Naive thymus-derived CD8-positive, alpha-beta T cell (primary cell): Measurements from ENCODE around the gene ZNF468. TPM values are rescaled to one million over a fixed set of nuclear protein-coding genes. Genes with fewer than 3 reads are reported as not detected.
"Not testable (repeated sequence)": the region's sequence is repeated elsewhere in the genome, so short reads cannot be mapped to it uniquely, and the experiment has no call there.

Experiments
- ATAC-seq, 2 donors: fragments of 150-1000 bp; cut with Tn5 transposase in 1 of 2; sonication (Bioruptor Pico), chemical (Tn5 transposase) in 1 of 2; 1 replicate in 1 of 2; 2 replicates in 1 of 2; pipeline ENCODE4 v1.10.0; 2021; ENCODE audit warnings: mild to moderate bottlenecking in 2 of 2, moderate library complexity in 2 of 2
- POLR2A ChIA-PET: fragments of 350-600 bp; sonication (Branson Sonifier 250); formaldehyde crosslinking; loops from one replicate; lab custom pipeline; 2021; ENCODE audit warnings: antibody characterized with exemption; lab: Charles Lee
- DNase-seq, 10 donors: peaks; one replicate each; pipeline versions ENCODE4 v3.0.0 to v3.0.0-alpha.2; 2020 to 2022
- H3K27ac Mint-ChIP-seq, 10 donors: one replicate each; pipeline ENCODE4 v1.8.0; 2020 to 2022; ENCODE audit warnings: mild to moderate bottlenecking in 10 of 10, mixed read lengths in 10 of 10, moderate library complexity in 4 of 10, inconsistent platforms in 1 of 10
- H3K27me3 Mint-ChIP-seq, 5 donors: one replicate each; pipeline ENCODE4 v1.8.0; 2021 to 2022; ENCODE audit warnings: mixed read lengths in 5 of 5
- H3K36me3 Mint-ChIP-seq, 3 donors: one replicate each; pipeline ENCODE4 v1.8.0; 2020 to 2022; ENCODE audit warnings: mixed read lengths in 3 of 3, mild to moderate bottlenecking in 2 of 3, inconsistent platforms in 1 of 3
- H3K4me1 Mint-ChIP-seq, 4 donors: one replicate each; pipeline ENCODE4 v1.8.0; 2021 to 2022; ENCODE audit warnings: mixed read lengths in 4 of 4
- H3K4me3 Mint-ChIP-seq, 10 donors: one replicate each; pipeline ENCODE4 v1.8.0; 2020 to 2022; ENCODE audit warnings: mild to moderate bottlenecking in 10 of 10, mixed read lengths in 10 of 10, moderate library complexity in 6 of 10, inconsistent platforms in 1 of 10
- H3K9me3 Mint-ChIP-seq, 9 donors: one replicate each; pipeline ENCODE4 v1.8.0; 2020 to 2022; ENCODE audit warnings: mixed read lengths in 9 of 9, mild to moderate bottlenecking in 3 of 9, inconsistent platforms in 1 of 9, moderate library complexity in 1 of 9
- polyA plus RNA-seq, 3 donors: library from polyadenylated mRNA; unstranded; fragments of 300-500 nt; fragmentation: Illumina TruSeq; gene quantifications; one replicate each; pipeline ENCODE4 v1.2.3, GENCODE V29; 2021
- total RNA-seq, 8 experiments: library from RNA in 2 of 8; stranded (reverse) in 2 of 8; gene quantifications; one replicate each; pipeline ENCODE4 v1.2.3 and lab custom pipeline; 2021 to 2026

Gene ZNF468
- total and polyA plus RNA-seq, 5 experiments from 2014 or later, result 15.2 to 31.2 (median 21.3) TPM

GRCh38 chr19:52821204-52821960, 36.0 kb downstream of the ZNF468 start, which contains the start of gene ZNF28:
TSS of gene ZNF28 (minus strand) at chr19:52821633. CDS start at chr19:52817958, 3,675 bp downstream.
- ATAC-seq, result peak; percentile 99
- peaks cover 0 to 57% (median 18%) of the 10 kb centered on the region in 9 donors for H3K9me3 Mint-ChIP-seq
- H3K27me3 Mint-ChIP-seq, result not testable (repeated sequence)
- H3K4me3 Mint-ChIP-seq, result peak within 1 kb of the TSS; percentile 84 to 96 (median 94)
- peaks cover 12 to 20% (median 19%) of the 10 kb centered on the region in 4 donors for H3K4me1 Mint-ChIP-seq
- POLR2A ChIA-PET, result interaction anchor here (1.0 kb wide), 1 partner anchor 144 kb away, joined by 3 read pairs; no protein-coding TSS in a partner anchor
- H3K36me3 Mint-ChIP-seq, result peaks cover 22 to 48% (median 30%) of the 10 kb centered on the region in 3 donors
- peak; percentile 36 to 84 (median 56) for DNase-seq
- peak within 1 kb of the TSS; percentile 81 to 96 (median 92) for H3K27ac Mint-ChIP-seq

- POLR2A ChIA-PET, H3K27me3 Mint-ChIP-seq: not testable (repeated sequence)
- Mint-ChIP-seq H3K9me3 (peaks cover 0 to 57% (median 19%) of the 10 kb centered on the region in 9 donors), H3K36me3 (peaks cover 22 to 52% (median 37%) of the 10 kb centered on the region in 3 donors), H3K4me3 (peak overlapping the region; percentile 84 to 96 (median 94)), H3K4me1 (peaks cover 12 to 20% (median 19%) of the 10 kb centered on the region in 4 donors), H3K27ac (peak overlapping the region; percentile 77 to 96 (median 90))
- peak in 4 of 10 donors; percentile 3 to 65 (median 12) for DNase-seq
- peak; percentile 24 to 29 for ATAC-seq
These were observed 36.8 kb downstream of the ZNF468 start for GRCh38 chr19:52820472-52821203.

- POLR2A ChIA-PET, result interaction anchor here (0.6 kb wide), 2 partner anchors 10 to 1368 kb away, joined by 3 to 5 read pairs; no protein-coding TSS in a partner anchor
- Mint-ChIP-seq H3K9me3 (peaks cover 0 to 78% (median 14%) of the 10 kb centered on the region in 9 donors), H3K27me3 (no peaks in the 10 kb centered on the region), H3K4me3 (no peak overlapping the region), H3K4me1 (no peaks in the 10 kb centered on the region), H3K27ac (no peak overlapping the region), H3K36me3 (peaks cover 27 to 66% (median 65%) of the 10 kb centered on the region in 3 donors)
- no peak for DNase-seq
- no peak for ATAC-seq
These were observed 47.6 kb downstream of the ZNF468 start for GRCh38 chr19:52809801-52810200.

GRCh38 chr19:52799950-52800640, 57.3 kb downstream of the ZNF468 start:
- peaks cover 53 to 86% (median 58%) of the 10 kb centered on the region in 3 donors for H3K36me3 Mint-ChIP-seq
- H3K4me3 Mint-ChIP-seq, H3K27me3 Mint-ChIP-seq: not testable (repeated sequence)

GRCh38 chr19:52789440-52789839, 68.0 kb downstream of the ZNF468 start:
- DNase-seq (no peak), ATAC-seq (no peak)
- Mint-ChIP-seq H3K4me1 (peaks cover 18 to 32% (median 25%) of the 10 kb centered on the region in 4 donors), H3K4me3 (peak overlapping the region in 5 of 10 donors; percentile 14 to 76 (median 56)), H3K9me3 (peaks cover 0 to 70% (median 24%) of the 10 kb centered on the region in 9 donors), H3K27me3 (no peaks in the 10 kb centered on the region), H3K27ac (no peak overlapping the region), H3K36me3 (peaks cover 12 to 30% (median 17%) of the 10 kb centered on the region in 3 donors)
- POLR2A ChIA-PET, result no interaction called here

More at GRCh38 chr19:52799950-52800640, 57.3 kb downstream of the ZNF468 start:
- H3K27ac Mint-ChIP-seq, H3K4me1 Mint-ChIP-seq, ATAC-seq, DNase-seq, POLR2A ChIA-PET: not testable (repeated sequence)
- H3K9me3 Mint-ChIP-seq, result peaks cover 10 to 97% (median 52%) of the 10 kb centered on the region in 9 donors

Other genes starting within 250 kb of the ZNF468 start
- gene ZNF83, start 219.3 kb downstream of the ZNF468 start, total RNA-seq, result 100 to 1,000 TPM; 112 to 113 TPM
- 10 to 100 TPM; 10.9 to 18.3 (median 13.8) TPM for gene ZNF83, start 219.3 kb downstream of the ZNF468 start, polyA plus RNA-seq
- gene ZNF611, start 122.6 kb downstream of the ZNF468 start, total RNA-seq, result 10 to 100 TPM; 47.9 to 54.8 TPM
- 10 to 100 TPM; 20.9 to 34.8 (median 34.0) TPM for gene ZNF611, start 122.6 kb downstream of the ZNF468 start, polyA plus RNA-seq
- gene ZNF600, start 70.8 kb downstream of the ZNF468 start, total RNA-seq, result 10 to 100 TPM; 64.6 to 65.1 TPM
- gene ZNF600, start 70.8 kb downstream of the ZNF468 start, polyA plus RNA-seq, result 10 to 100 TPM in 2 of 3 donors, 1 to 10 TPM in 1; 4.6 to 12.7 (median 10.2) TPM
- gene ZNF28, start 36.0 kb downstream of the ZNF468 start, total RNA-seq, result 10 to 100 TPM; 16.7 to 25.6 TPM
- gene ZNF28, start 36.0 kb downstream of the ZNF468 start, polyA plus RNA-seq, result 10 to 100 TPM in 2 of 3 donors, 1 to 10 TPM in 1; 8.9 to 13.3 (median 13.1) TPM
- 10 to 100 TPM; 25.8 TPM for gene ZNF320, start 40.0 kb upstream of the ZNF468 start, total RNA-seq
- gene ZNF320, start 40.0 kb upstream of the ZNF468 start, polyA plus RNA-seq, result 1 to 10 TPM; 5.8 to 8.4 (median 6.1) TPM
- 10 to 100 TPM in 1 of 2 experiments, 1 to 10 TPM in 1; 9.5 to 10.5 TPM for gene ZNF888, start 65.8 kb upstream of the ZNF468 start, total RNA-seq
- gene ZNF888, start 65.8 kb upstream of the ZNF468 start, polyA plus RNA-seq, result 1 to 10 TPM in 2 of 3 donors, under 1 TPM in 1; 0.85 to 2.4 (median 1.7) TPM
- 10 to 100 TPM; 20.0 to 21.6 TPM for gene ZNF816, start 105.3 kb upstream of the ZNF468 start, total RNA-seq
- gene ZNF816, start 105.3 kb upstream of the ZNF468 start, polyA plus RNA-seq, result 10 to 100 TPM in 1 of 3 donors, 1 to 10 TPM in 2; 5.0 to 15.4 (median 6.7) TPM
- not detected for gene ERVV-1, start 156.3 kb upstream of the ZNF468 start, total RNA-seq
- not detected for gene ERVV-1, start 156.3 kb upstream of the ZNF468 start, polyA plus RNA-seq
- not detected for gene ERVV-2, start 187.1 kb upstream of the ZNF468 start, total RNA-seq
- not detected for gene ERVV-2, start 187.1 kb upstream of the ZNF468 start, polyA plus RNA-seq
- 10 to 100 TPM; 74.0 to 87.3 TPM for gene ZNF160, start 245.8 kb upstream of the ZNF468 start, total RNA-seq
- 10 to 100 TPM; 18.0 to 29.1 (median 19.1) TPM for gene ZNF160, start 245.8 kb upstream of the ZNF468 start, polyA plus RNA-seq